GM18520 (cell line): ENCODE data around the gene TBC1D22A.

Source experiments
- ATAC-seq: cut with Tn5 transposase; IDR thresholded peaks from one replicate; pipeline ENCODE4 v1.9.1; 2021; ENCODE audit not compliant: unreplicated experiment

The TBC1D22A gene

GRCh38 chr22:46737105-46737975, 25.1 kb upstream of the TBC1D22A start:
- no peak for ATAC-seq

- no peak for ATAC-seq
Observed at GRCh38 chr22:46737976-46738646, 24.3 kb upstream of the TBC1D22A start, which contains the start of gene CERK. Gene CERK, minus strand, starts transcription at chr22:46738252. Its CDS starts 104 bp downstream, at chr22:46738148.

GRCh38 chr22:46738647-46739093, 23.8 kb upstream of the TBC1D22A start:
- no peak for ATAC-seq

DNA sequence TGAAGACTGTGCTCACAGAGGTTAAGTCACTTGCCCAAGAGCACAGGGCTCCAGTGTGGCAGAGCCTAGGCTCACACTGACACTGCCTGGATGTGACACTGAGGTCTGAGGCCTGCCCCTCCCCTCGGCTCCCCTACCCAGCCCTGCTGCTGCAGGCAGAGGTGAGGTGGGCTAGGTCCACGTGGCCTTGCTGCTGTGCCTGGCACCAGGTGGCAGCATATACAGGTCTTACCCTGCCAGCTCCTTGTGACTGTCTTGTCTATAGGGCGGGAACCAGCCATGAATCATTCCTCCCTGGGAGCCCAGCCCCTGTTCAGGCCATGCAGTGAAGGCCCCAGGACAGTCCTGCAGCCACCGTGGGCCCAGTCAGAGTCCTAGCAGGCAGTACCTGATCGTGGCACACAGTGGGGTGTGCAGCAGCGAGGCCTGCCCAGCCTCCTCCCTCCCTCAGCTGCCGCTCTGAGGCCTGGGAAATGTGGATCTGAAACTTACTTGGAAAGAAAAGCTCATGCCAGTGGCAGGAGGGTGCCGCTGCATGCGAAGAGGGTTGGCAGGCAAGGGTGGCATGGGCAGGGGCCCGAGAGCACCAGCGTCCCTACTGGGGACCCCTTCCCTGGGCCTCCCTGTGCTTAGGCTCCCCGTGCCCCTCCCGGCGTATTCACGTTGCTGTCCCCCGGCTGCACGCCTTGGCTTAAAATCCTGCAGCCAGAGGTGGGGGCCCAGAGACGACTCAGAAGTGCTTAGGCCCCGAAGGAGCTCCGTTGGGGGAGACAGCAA, 23.2 kb upstream of the TBC1D22A start:
- no peak for ATAC-seq

- ATAC-seq: no peak
Observed at GRCh38 chr22:46740910-46741780, 21.3 kb upstream of the TBC1D22A start.

DNA sequence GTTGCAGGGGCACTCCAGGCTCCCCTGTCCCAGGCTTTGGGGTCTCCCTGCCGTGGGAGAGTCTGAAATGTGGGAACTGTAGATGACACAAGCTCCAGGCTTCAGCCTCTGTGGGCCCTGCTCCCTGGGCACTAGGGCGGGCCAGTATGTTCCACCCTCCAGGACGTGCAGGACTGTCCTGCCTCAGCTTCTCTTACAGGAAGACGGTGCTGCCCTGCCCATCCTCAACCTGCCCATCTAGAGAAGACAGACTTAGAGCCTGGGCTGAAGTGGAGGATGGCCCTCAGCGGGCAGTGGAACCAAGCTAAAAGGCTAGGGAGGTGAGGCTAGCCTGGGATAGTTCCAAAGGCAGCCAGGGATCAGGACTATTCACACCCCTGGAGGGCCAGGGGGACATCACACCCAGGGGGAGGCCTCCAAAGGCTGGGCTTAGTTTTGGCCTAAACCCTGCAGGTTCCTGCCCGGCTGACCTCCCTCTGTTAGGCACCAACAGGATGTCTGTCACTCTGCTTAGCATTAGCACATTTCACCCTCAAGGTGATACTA, 20.4 kb upstream of the TBC1D22A start:
- ATAC-seq: no peak

GRCh38 chr22:46742576-46743221, 19.8 kb upstream of the TBC1D22A start:
- ATAC-seq: no peak

GRCh38 chr22:46744581-46744980, 17.9 kb upstream of the TBC1D22A start:
- no peak for ATAC-seq

GRCh38 chr22:46746192-46746591, 16.3 kb upstream of the TBC1D22A start:
- no peak for ATAC-seq

GRCh38 chr22:46746620-46747019, 15.8 kb upstream of the TBC1D22A start:
- no peak for ATAC-seq

DNA sequence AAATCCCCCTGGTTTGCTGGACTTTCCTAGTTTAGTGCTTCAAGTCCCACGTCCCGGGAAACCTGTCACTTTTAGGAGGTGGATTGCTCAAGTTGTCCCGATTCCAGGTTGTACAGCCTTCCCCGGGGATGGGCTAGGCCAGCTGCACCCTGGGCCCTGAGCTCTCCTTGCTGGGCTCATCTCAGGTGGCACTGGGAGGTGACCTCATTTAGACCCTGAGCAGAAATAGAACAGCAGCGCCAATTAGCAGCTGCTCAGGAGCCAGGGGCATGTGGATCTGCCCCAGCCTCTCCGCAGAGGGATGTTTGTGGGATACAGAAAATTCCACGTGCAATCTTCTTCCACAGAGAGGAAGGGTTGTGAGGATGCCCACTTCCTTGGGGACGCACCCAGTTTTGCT, 14.8 kb upstream of the TBC1D22A start:
- ATAC-seq: no peak

DNA sequence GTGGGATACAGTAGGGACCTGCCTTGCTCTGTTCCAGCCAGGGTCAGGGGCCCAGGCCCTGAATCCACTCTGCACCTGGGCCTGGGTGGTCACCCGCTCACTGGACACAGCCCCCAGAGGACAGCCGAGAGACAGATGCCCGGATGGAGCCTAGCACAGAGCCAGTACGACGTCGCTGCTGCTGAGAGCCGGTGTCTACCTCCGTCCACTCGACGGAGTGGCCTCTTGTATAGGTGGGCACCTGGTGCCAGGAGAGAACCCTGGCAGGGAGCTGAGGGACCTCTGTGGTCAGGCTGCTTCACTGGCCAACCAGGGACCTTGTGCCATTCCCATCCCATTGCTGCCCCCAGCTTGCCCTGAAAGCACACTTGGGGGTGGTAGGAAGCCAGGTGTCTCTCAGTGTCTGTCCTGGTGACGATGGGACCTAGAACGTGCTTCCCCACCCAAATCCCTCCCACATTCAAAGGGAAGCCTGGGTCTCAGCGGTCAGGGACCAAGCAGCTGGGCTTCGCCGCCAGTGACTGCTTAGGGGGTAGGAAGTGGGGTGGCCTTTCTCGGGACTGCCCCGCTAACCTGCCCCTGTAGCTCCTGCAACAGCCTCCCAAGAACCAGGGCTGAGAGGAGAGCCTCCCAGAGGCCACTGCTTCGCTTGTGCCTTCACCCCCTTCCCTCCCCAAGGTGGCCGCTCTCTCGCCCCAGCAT, 14.1 kb upstream of the TBC1D22A start:
- no peak for ATAC-seq

GRCh38 chr22:46748908-46749675, 13.4 kb upstream of the TBC1D22A start:
- no peak for ATAC-seq

DNA sequence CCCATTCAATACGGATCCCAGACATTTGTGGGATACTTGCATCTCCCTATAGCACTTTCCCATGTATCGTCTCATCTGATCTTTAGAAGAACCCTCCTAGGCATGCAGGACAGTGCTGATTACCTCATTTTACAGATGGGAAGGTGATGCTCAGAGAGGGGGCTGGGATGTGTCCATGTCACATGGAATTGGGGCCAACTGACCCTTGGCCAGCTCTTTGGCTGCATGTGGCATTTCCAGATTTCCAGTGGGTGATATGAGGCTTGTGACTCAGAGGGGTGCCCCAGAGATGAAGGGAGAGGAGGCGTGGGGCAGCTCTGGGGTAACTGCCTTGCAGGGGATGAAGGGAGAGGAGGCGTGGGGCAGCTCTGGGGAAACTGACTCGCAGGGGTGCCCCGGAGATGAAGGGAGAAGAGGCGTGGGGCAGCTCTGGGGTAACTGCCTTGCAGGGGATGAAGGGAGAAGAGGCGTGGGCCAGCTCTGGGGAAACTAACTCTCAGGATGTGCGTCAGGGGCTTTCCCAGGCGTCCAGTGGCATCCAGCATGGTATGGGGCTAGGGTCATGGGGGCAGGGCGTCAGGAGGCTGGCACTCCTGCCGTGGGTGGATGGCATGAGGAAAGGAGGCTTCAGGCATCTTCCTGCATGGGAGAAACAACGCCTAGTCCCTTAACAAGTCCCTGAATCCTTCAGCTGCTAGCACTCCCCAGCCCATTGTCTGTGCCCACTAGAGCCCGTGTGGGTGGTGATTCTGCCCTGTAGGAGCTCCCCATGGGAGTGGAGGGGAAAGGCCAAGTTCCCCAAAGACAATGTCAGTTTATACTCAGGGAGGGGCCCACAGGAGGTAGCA, 12.5 kb upstream of the TBC1D22A start:
- no peak for ATAC-seq

DNA sequence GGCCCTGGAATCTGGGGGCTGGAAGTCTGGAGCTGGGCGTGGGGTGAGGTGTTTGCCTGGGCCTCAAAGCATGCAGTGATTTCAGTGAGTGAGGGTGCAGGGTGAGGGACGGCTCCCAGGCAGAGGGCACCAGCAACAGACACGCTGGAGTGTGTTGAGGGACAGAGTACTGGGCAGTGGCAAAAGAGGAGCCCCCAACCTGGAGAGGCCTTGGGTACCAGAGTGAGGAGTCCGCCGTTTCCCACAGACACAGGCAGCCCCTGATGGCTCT, 12.0 kb upstream of the TBC1D22A start:
- no peak for ATAC-seq

DNA sequence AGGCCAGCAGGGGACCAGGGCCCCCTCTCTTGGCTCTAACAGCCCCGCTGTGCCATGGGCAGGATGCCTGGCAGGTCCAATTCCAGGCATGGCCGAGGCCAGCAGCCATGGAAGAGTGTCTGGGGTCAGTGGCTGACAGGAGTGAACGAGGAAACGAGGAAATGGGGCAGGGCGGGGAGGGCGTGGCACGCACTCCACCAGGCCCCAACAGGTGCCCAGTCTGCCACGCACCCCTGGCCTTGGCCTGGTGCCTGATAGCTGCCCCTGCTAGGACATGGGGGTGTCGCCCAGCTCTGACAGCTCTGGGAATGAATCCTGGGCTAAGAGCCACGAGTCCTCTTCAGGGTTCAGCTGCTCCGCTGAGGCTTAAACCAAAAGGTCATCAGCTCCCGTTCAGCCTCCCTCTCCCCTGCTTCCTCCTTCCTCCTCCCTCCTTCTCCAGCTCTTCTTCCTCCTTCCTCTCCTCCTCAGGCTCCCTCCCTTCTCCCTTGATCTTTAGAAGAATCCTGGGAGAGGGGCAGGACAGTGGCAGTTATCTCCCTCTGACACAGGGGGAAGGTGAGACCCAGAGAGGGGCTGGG, 11.5 kb upstream of the TBC1D22A start:
- no peak for ATAC-seq

- ATAC-seq: no peak
Observed at GRCh38 chr22:46752286-46752987, 10.0 kb upstream of the TBC1D22A start.
